Measurements from ENCODE around the gene PSAP. TPM values are rescaled to one million over a fixed set of nuclear protein-coding genes. Genes with fewer than 3 reads are reported as not detected.

Gene PSAP
- total RNA-seq, 2 donors from 2014 or later, result 1,145 to 1,486 TPM

DNA sequence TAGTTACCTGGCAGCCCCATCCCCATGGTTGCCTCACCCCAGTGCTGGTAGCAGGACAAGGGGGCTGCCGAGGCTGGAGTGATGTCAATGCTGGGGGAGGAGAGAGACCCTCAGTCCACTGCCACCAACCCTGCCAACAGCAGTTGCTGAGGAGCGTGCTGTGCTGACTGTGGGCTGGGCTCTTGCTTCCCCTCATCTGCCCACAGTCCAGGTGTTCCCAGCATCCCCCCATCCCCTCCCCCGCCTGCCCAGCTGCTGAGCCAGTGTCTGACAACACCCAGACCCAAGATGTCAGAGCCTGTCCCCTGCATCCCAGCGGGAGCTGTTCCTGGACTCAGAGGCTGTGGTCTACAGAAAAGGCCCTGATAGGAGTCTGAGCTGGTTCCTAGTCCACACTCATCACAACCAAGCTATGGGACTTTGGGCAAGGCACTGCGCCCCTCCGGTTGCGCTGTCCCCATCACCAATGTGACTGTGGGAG, 14.6 kb upstream of the PSAP start:
- Histone ChIP-seq H3K4me1 (peaks cover 0 to 14% of the 10 kb centered on the region in 2 donors), H3K36me3 (no peaks in the 10 kb centered on the region), H3K27ac (no peak overlapping the region), H3K9me3 (no peaks in the 10 kb centered on the region), H3K27me3 (no peaks in the 10 kb centered on the region), H3K4me3 (no peak overlapping the region)
- TF ChIP-seq, protein P1, sequence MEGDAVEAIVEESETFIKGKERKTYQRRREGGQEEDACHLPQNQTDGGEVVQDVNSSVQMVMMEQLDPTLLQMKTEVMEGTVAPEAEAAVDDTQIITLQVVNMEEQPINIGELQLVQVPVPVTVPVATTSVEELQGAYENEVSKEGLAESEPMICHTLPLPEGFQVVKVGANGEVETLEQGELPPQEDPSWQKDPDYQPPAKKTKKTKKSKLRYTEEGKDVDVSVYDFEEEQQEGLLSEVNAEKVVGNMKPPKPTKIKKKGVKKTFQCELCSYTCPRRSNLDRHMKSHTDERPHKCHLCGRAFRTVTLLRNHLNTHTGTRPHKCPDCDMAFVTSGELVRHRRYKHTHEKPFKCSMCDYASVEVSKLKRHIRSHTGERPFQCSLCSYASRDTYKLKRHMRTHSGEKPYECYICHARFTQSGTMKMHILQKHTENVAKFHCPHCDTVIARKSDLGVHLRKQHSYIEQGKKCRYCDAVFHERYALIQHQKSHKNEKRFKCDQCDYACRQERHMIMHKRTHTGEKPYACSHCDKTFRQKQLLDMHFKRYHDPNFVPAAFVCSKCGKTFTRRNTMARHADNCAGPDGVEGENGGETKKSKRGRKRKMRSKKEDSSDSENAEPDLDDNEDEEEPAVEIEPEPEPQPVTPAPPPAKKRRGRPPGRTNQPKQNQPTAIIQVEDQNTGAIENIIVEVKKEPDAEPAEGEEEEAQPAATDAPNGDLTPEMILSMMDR (IDR thresholded peaks at IDR 0.05), result no peak
- DNase-seq (ENCODE audit: low spot score), result no peak

DNA sequence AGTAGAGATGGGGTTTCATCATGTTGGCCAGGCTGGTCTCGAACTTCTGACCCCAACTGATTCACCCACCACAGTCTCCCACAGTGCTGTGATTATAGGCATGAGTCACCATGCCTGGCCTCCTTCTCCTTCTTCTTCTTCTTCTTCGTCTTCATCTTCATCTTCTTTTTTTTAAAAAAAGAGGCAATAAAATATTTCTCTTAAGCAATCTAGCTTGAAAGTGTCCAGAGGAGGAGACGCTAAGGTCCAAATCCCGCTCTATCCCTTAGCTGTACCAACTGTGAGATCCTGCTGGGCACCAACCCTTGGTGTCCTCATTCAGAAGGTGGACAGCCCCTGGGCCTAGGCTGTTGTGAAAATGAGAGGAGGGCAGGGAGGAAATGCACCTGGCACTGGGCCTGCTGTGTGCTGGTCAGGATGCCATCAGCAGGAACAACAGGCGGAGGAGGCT, 13.9 kb upstream of the PSAP start:
- H3K27me3 ChIP-seq, result no peaks in the 10 kb centered on the region
- no peak overlapping the region for H3K4me3 ChIP-seq
- TF ChIP-seq, protein P1 (IDR thresholded peaks at IDR 0.05), result no peak
- no peaks in the 10 kb centered on the region for H3K36me3 ChIP-seq
- peaks cover 0 to 21% of the 10 kb centered on the region in 2 donors for H3K4me1 ChIP-seq
- H3K9me3 ChIP-seq, result no peaks in the 10 kb centered on the region
- no peak for DNase-seq (ENCODE audit: low spot score)
- no peak overlapping the region for H3K27ac ChIP-seq

DNA sequence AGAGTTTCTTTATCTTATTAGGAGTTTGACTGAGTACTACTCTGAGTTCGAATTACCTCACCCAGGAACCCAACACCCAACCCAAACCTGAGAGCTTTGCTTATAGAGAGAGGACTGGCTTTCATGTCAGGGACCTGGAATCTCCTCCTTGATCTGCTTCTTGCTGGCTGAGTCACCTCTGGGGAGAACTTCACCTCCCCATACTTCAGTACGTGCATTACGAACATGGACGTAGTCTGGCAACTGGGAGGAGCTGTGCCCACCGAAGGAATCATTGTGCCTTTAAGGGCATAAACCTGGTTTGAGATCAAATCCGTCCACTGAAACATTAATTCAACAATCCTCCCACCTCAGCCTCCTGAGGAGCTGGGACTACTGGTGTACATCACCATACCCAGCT, 12.2 kb upstream of the PSAP start:
- H3K4me1 ChIP-seq, result peaks cover 0 to 30% of the 10 kb centered on the region in 2 donors
- H3K27ac ChIP-seq, result no peak overlapping the region
- TF ChIP-seq, protein P1 (IDR thresholded peaks at IDR 0.05), result no peak
- no peaks in the 10 kb centered on the region for H3K36me3 ChIP-seq
- H3K4me3 ChIP-seq, result no peak overlapping the region
- DNase-seq (ENCODE audit: low spot score), result no peak
- H3K27me3 ChIP-seq, result no peaks in the 10 kb centered on the region
- no peaks in the 10 kb centered on the region for H3K9me3 ChIP-seq

DNA sequence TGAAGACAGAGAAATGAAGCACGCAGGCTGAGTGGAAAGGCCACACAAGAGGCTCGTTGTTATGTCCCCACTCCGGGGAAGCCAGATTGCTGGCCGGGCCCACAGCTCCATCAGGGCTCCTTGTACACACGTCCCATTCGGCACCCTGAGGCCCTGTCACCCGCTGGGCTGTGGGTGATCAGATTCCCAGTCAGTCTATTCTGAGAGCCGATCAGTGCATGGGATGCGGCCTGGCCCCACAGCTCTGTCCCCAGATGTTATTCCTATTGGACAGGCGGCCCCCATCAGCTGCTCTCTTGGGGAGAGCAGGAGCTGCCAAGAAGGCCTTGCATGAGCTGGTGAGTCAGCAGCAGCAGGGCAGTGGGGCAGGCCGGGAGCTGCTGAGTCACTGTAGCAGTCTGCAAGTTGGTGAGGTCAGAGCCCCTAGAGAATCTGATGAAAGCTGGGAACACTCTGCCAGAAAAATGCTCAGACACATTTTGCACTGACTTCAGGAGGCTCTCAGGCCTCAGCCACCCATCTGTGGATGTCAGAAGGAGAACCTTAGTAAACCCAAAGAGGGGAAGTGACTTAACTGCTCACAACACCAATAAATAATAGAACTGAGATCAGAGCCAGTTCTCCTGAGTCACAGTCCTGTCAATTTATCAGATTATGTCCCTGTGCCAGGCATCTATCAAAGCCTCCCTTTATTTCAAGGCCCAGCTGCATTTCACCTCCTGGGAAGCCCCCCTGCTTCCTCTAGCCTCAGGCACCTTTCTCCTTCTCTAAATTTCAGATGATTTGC, 9.4 kb upstream of the PSAP start:
- DNase-seq (ENCODE audit: low spot score), result peak; percentile 98
- H3K27ac ChIP-seq, result peak overlapping the region; percentile 85 to 97
- H3K9me3 ChIP-seq, result no peaks in the 10 kb centered on the region
- TF ChIP-seq, protein P1 (IDR thresholded peaks at IDR 0.05), result no peak
- H3K4me3 ChIP-seq, result no peak overlapping the region
- peaks cover 0 to 30% of the 10 kb centered on the region in 2 donors for H3K4me1 ChIP-seq
- H3K27me3 ChIP-seq, result no peaks in the 10 kb centered on the region
- no peaks in the 10 kb centered on the region for H3K36me3 ChIP-seq

DNA sequence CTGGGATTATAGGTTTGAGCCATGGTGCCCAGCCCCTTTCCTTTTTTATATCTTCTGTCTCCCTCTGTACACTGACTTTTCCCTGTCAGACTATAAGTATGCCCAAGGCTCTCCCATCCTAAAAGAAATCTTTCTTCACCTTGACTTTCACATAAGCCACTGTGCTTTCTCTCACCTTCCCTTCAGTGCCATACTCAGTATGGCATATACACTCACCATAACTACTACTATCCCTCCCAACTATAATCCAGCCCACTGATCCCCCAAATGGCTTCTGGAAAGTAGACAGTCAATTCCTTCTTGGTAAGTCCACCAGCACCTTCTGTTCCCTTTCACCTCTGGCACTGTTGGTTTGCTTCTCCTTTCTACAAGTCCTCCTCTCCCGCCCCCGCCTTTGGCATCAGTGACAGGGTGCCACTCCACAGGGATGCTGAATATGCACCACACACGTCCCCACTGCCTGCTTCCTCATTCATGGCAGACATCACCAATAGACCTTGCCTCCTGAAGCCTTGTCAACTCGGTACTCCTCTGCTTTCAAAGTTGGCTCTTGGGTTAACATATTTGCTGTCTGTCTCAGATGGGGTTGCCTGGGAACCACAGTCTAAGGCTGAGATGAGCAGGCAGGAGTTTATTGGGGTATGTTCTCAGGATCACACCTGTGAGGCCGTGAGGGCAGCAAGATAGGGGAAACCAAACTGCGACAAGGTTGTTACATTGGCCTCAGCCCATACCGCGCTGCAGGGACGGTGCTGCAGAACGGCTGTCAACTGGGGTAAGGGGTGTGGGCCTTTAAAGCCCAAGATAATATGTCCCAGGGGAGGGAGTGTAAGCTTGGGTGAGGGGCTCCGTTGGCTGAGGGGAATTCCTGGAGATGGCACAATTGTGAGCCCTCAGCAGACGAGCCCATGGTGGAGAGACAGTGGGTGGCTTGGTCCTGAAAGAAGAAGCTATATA, 7.2 kb upstream of the PSAP start:
- H3K36me3 ChIP-seq, result no peaks in the 10 kb centered on the region
- no peak overlapping the region for H3K27ac ChIP-seq
- DNase-seq (ENCODE audit: low spot score), result peak; percentile 77
- H3K27me3 ChIP-seq, result no peaks in the 10 kb centered on the region
- peaks cover 0 to 30% of the 10 kb centered on the region in 2 donors for H3K4me1 ChIP-seq
- TF ChIP-seq, protein P1 (IDR thresholded peaks at IDR 0.05), result no peak
- H3K9me3 ChIP-seq, result no peaks in the 10 kb centered on the region
- no peak overlapping the region for H3K4me3 ChIP-seq

All from right atrium auricular region (tissue), 2 donors.